Measurements from ENCODE around the gene PDK2.

GRCh38 chr17:50150354-50151040 lies 55.3 kb downstream of the PDK2 start, which contains the start of gene PPP1R9B:
- TF ChIP-seq EZH2 (IDR thresholded peaks at IDR 0.05; ENCODE audit: borderline replicate concordance, low read depth, low read length, severe bottlenecking): no peak
- TF ChIP-seq CTCF (IDR thresholded peaks at IDR 0.05; ENCODE audit: borderline replicate concordance, extremely low read depth, low read length, poor library complexity, severe bottlenecking): no peak
